WTC11 (cell line): ENCODE measurements around the gene LTN1. TPM values are rescaled to one million over a fixed set of nuclear protein-coding genes. Genes with fewer than 3 reads are reported as not detected.

Source experiments
- ATAC-seq: fragments of 200-7000 bp; cut with Tn5 transposase; 2 replicates; pipeline ENCODE4 v1.10.0; 2021; ENCODE audit warnings: mild to moderate bottlenecking, moderate library complexity
- CTCF ChIA-PET: fragments of 300-600 bp; sonication (Branson Sonifier 250); formaldehyde crosslinking; loops from one replicate; lab custom pipeline; 2021; ENCODE audit warnings: antibody characterized with exemption; lab: Charles Lee
- POLR2A ChIA-PET: fragments of 350-600 bp; sonication (Branson Sonifier 250); formaldehyde crosslinking; loops from one replicate; lab custom pipeline; 2021; ENCODE audit warnings: antibody characterized with exemption; lab: Charles Lee
- DNase-seq: peaks from one replicate; pipeline ENCODE4 v3.0.0; 2021; ENCODE audit warnings: low spot score
- H3K27ac Mint-ChIP-seq: 2 replicates; pipeline ENCODE4 v1.8.0; 2021; ENCODE audit warnings: mixed read lengths
- H3K27me3 Mint-ChIP-seq: 2 replicates; pipeline ENCODE4 v1.8.0; 2021; ENCODE audit warnings: low read depth, mild to moderate bottlenecking, moderate library complexity, mixed read lengths
- H3K36me3 Mint-ChIP-seq: 2 replicates; pipeline ENCODE4 v1.8.0; 2021; ENCODE audit warnings: mixed read lengths
- H3K4me1 Mint-ChIP-seq: 2 replicates; pipeline ENCODE4 v1.8.0; 2022; ENCODE audit warnings: mixed read lengths
- H3K4me3 Mint-ChIP-seq: 2 replicates; pipeline ENCODE4 v1.8.0; 2021; ENCODE audit warnings: mild to moderate bottlenecking, moderate library complexity, mixed read lengths
- H3K9me3 Mint-ChIP-seq: 2 replicates; pipeline ENCODE4 v1.8.0; 2021; ENCODE audit warnings: mixed read lengths
- ARID4B ChIP-seq: sonication (generic); formaldehyde crosslinking; IDR thresholded peaks from 2 replicates; pipeline ENCODE4 v1.8.0; 2023; ENCODE audit warnings: missing genetic modification reagents, mild to moderate bottlenecking, borderline replicate concordance
- ATF1 ChIP-seq: sonication (generic); formaldehyde crosslinking; IDR thresholded peaks from 2 replicates; pipeline ENCODE4 v1.8.1; 2023; ENCODE audit warnings: mild to moderate bottlenecking, moderate library complexity, missing genetic modification reagents
- ATF2 ChIP-seq: sonication (generic); formaldehyde crosslinking; IDR thresholded peaks from 2 replicates; pipeline ENCODE4 v1.8.1; 2022; ENCODE audit warnings: low read depth, missing genetic modification reagents, borderline replicate concordance
- ATF6 ChIP-seq: sonication (generic); formaldehyde crosslinking; IDR thresholded peaks from 2 replicates; pipeline ENCODE4 v1.8.1; 2023; ENCODE audit warnings: mild to moderate bottlenecking, missing genetic modification reagents
- CTCF ChIP-seq: fragments of 200-600 bp; IDR thresholded peaks from 2 replicates; pipeline ENCODE4 v1.8.0; 2022; ENCODE audit warnings: antibody characterized with exemption
- FOXK1 ChIP-seq: sonication (generic); formaldehyde crosslinking; IDR thresholded peaks from 2 replicates; pipeline ENCODE4 v1.8.0; 2022; ENCODE audit warnings: mild to moderate bottlenecking, moderate library complexity, missing genetic modification reagents
- GRHL2 ChIP-seq: fragments of 250-450 bp; sonication (Bioruptor Pico); IDR thresholded peaks from 2 replicates; pipeline ENCODE4 v1.8.0; 2022; ENCODE audit warnings: mild to moderate bottlenecking, moderate library complexity; ENCODE audit not compliant: insufficient replicate concordance, severe bottlenecking
- JUN ChIP-seq: sonication (generic); formaldehyde crosslinking; IDR thresholded peaks from 2 replicates; pipeline ENCODE4 v1.8.0; 2023; ENCODE audit warnings: mild to moderate bottlenecking, missing genetic modification reagents
- MLX ChIP-seq: sonication (generic); formaldehyde crosslinking; IDR thresholded peaks from 2 replicates; pipeline ENCODE4 v1.8.1; 2023; ENCODE audit warnings: mild to moderate bottlenecking, missing genetic modification reagents, moderate library complexity
- NR2C2 ChIP-seq: sonication (generic); formaldehyde crosslinking; IDR thresholded peaks from 2 replicates; pipeline ENCODE4 v1.8.0; 2022; ENCODE audit warnings: mild to moderate bottlenecking, missing genetic modification reagents
- NR3C1 ChIP-seq: sonication (generic); formaldehyde crosslinking; conservative IDR thresholded peaks from 2 replicates; pipeline ENCODE4 v1.8.1; 2023; ENCODE audit warnings: low read depth, mild to moderate bottlenecking, missing genetic modification reagents
- USF2 ChIP-seq: sonication (generic); formaldehyde crosslinking; IDR thresholded peaks from 2 replicates; pipeline ENCODE4 v1.8.1; 2023; ENCODE audit warnings: mild to moderate bottlenecking, missing genetic modification reagents, moderate library complexity
- ZMAT4 ChIP-seq: fragments of 250-450 bp; sonication (Bioruptor Pico); IDR thresholded peaks from 2 replicates; pipeline ENCODE4 v1.9.0; 2021; ENCODE audit warnings: mild to moderate bottlenecking
- ZNF219 ChIP-seq: sonication (generic); formaldehyde crosslinking; IDR thresholded peaks from 2 replicates; pipeline ENCODE4 v1.8.0; 2023; ENCODE audit warnings: missing genetic modification reagents, mild to moderate bottlenecking, borderline replicate concordance
- ZNF232 ChIP-seq: sonication (generic); formaldehyde crosslinking; IDR thresholded peaks from 2 replicates; pipeline ENCODE4 v1.8.0; 2022; ENCODE audit warnings: mild to moderate bottlenecking, missing genetic modification reagents
- ZNF263 ChIP-seq: sonication (generic); formaldehyde crosslinking; IDR thresholded peaks from 2 replicates; pipeline ENCODE4 v1.8.1; 2022; ENCODE audit warnings: low read depth, mild to moderate bottlenecking, moderate library complexity, missing genetic modification reagents
- ZNF396 ChIP-seq: fragments of 250-450 bp; sonication (Bioruptor Pico); IDR thresholded peaks from 2 replicates; pipeline ENCODE4 v1.8.0; 2021; ENCODE audit warnings: mild to moderate bottlenecking, moderate library complexity, borderline replicate concordance
- total RNA-seq: library from RNA; stranded (reverse); gene quantifications from 3 replicates; pipeline ENCODE4 v1.2.3, GENCODE V29; 2021

LTN1 gene
- total RNA-seq, 1 experiment from 2014 or later: 23.0 TPM

GRCh38 chr21:28910280-28910887 is 82.3 kb downstream of the LTN1 start:
- ChIA-PET CTCF (interaction anchor here (1.1 to 1.4 kb wide), 2 partner anchors 13 to 165 kb away, joined by 3 read pairs; no protein-coding TSS in a partner anchor), POLR2A (interaction anchor here (0.6 kb wide), 1 partner anchor 13 kb away, joined by 4 read pairs; no protein-coding TSS in a partner anchor)
- H3K9me3 Mint-ChIP-seq: no peaks in the 10 kb centered on the region
- peaks cover 6% of the 10 kb centered on the region for H3K4me1 Mint-ChIP-seq
- no peak for TF ChIP-seq ZMAT4 (CRISPR knock-in tag)
- TF ChIP-seq ARID4B: no peak
- TF ChIP-seq JUN: no peak
- TF ChIP-seq ZNF219: no peak
- no peaks in the 10 kb centered on the region for H3K36me3 Mint-ChIP-seq
- H3K27ac Mint-ChIP-seq: no peak overlapping the region
- DNase-seq (no peak), ATAC-seq (no peak)
- no peaks in the 10 kb centered on the region for H3K27me3 Mint-ChIP-seq
- no peak overlapping the region for H3K4me3 Mint-ChIP-seq

- Mint-ChIP-seq H3K4me3 (no peak overlapping the region), H3K27me3 (no peaks in the 10 kb centered on the region), H3K36me3 (no peaks in the 10 kb centered on the region), H3K4me1 (peaks cover 6% of the 10 kb centered on the region), H3K9me3 (peaks cover 6% of the 10 kb centered on the region), H3K27ac (no peak overlapping the region)
- ChIA-PET POLR2A (no interaction called here), CTCF (no interaction called here)
- no peak for TF ChIP-seq ZNF263 (CRISPR knock-in tag)
- ATAC-seq (no peak; the same call in 1 of the 2 replicates), DNase-seq (no peak)
Measured at GRCh38 chr21:28908351-28908750, 84.3 kb downstream of the LTN1 start.

GRCh38 chr21:28906841-28907240 is 85.8 kb downstream of the LTN1 start:
- Mint-ChIP-seq H3K36me3 (no peaks in the 10 kb centered on the region), H3K27ac (no peak overlapping the region), H3K4me3 (no peak overlapping the region), H3K4me1 (no peaks in the 10 kb centered on the region; the same call in 1 of the 2 replicates), H3K27me3 (no peaks in the 10 kb centered on the region)
- DNase-seq: no peak
- POLR2A ChIA-PET: no interaction called here
- CTCF ChIA-PET: no interaction called here
- TF ChIP-seq ATF2 (CRISPR knock-in tag) (no peak), GRHL2 (CRISPR knock-in tag) (no peak), USF2 (CRISPR knock-in tag) (no peak), ZNF232 (CRISPR knock-in tag) (no peak)
- TF ChIP-seq, all 79 proteins: peak for 0
- ATAC-seq: no peak
- peaks cover 20% of the 10 kb centered on the region for H3K9me3 Mint-ChIP-seq

GRCh38 chr21:28906236-28906635 is 86.4 kb downstream of the LTN1 start:
- Mint-ChIP-seq H3K4me3 (no peak overlapping the region), H3K4me1 (no peaks in the 10 kb centered on the region; the same call in 1 of the 2 replicates), H3K36me3 (no peaks in the 10 kb centered on the region), H3K9me3 (peaks cover 26% of the 10 kb centered on the region), H3K27me3 (no peaks in the 10 kb centered on the region), H3K27ac (no peak overlapping the region)
- DNase-seq (no peak), ATAC-seq (no peak)
- CTCF ChIA-PET: no interaction called here
- POLR2A ChIA-PET: no interaction called here
- no peak for TF ChIP-seq ZNF396 (CRISPR knock-in tag)
- no peak for TF ChIP-seq ATF1 (CRISPR knock-in tag)
- no peak for TF ChIP-seq CTCF
- TF ChIP-seq FOXK1: no peak
- no peak for TF ChIP-seq MLX (CRISPR knock-in tag)
- no peak for TF ChIP-seq ATF6
- no peak for TF ChIP-seq NR3C1 (CRISPR knock-in tag)
- TF ChIP-seq NR2C2 (CRISPR knock-in tag): no peak
